Caki2 (cell line): Measurements from ENCODE around the gene RGL2. TPM values are rescaled to one million over a fixed set of nuclear protein-coding genes. Genes with fewer than 3 reads are reported as not detected.
"Not testable (repeated sequence)": the region's sequence is repeated elsewhere in the genome, so short reads cannot be mapped to it uniquely, and the experiment has no call there.

Source experiments
- DNase-seq: peaks from one replicate; pipeline ENCODE4 v3.0.0-alpha.2; 2015; ENCODE audit warnings: low read depth
- in situ Hi-C: cut with HindIII; loops from 2 replicates; pipeline ENCODE4 v1.10.0; 2016; ENCODE audit warnings: low sequenced_read_pairs, low pct_unique_long_range_greater_than_20kb, mixed read lengths
- total RNA-seq: library from RNA; depleted of rRNA; stranded (reverse); fragments of >200 nt; shearing (Covaris generic); gene quantifications from 2 replicates; pipeline ENCODE4 v1.2.3, GENCODE V29; 2014; ENCODE audit warnings: low replicate concordance

The RGL2 gene
- total RNA-seq, 1 experiment from 2014 or later: 53.7 TPM

DNA sequence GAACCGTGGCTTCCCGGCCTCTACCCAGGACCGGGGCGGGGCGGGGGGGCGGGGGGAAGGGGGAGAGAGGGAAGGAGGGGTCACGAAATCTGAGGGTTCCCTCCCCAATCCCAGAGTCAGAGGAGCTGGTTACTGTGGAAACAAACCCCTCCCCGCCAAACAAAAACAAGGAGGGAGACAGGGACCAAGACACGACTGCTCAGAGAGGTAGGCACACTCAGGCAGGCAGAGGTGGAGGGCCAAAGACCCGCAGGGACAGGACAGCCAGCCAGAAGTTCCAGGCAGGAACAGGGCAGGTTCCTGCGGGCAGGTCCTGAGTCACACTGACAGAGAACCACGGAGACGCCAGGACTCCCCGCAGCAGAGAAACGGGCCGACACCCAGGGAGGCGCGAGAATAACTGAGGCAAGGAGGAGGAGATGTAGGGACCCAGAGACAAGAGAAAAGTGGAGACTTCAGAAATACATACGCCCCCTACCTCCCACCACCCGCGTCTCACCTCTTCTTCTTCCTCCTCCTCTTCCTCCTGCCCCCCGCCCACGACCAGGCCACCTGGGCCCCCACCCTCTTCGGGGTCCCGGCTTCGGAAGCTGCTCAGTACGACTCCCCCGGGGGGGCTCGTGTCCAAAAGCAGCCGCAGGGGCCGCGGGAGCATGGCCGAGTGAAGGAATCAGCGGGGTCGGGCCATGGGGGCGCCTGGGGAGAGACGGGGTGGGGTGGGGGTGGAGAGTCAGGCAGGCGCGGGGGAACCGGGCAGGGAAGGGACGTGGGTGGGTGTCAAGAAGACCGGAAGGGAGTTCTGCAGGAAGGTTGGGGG lies 578 bp downstream of the RGL2 start:
- peak; percentile 82 for DNase-seq

DNA sequence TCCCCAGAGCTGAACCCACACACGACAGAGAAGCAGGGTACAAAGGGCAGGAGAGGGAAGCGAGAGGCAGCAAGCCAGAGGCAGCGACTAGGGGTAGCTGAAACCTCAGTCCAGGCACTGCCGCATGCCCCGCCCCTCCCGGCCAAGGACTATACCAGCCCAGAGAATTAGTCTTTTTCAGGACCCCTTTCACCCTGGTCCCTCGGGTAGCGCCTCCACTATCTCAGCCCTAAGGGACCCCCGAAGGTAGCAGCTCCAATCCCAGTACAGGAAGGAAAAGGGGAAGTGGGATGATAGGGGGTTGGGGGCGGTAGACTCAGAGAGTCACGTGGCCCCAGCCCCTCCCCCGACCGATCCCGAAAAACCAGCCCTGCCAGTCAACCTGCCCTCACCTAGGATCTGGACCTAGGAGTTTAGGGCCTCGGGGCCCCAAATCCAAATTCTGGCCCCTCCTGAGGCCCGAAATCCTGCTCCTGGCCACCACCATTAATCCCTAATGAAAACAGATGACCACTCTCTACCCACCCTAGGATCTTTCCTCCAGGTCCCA lies 1.3 kb downstream of the RGL2 start:
- in situ Hi-C loops: no loop called here
- no peak for DNase-seq

More for the DNA sequence above, 578 bp downstream of the RGL2 start:
- in situ Hi-C loops: no loop called here

DNA sequence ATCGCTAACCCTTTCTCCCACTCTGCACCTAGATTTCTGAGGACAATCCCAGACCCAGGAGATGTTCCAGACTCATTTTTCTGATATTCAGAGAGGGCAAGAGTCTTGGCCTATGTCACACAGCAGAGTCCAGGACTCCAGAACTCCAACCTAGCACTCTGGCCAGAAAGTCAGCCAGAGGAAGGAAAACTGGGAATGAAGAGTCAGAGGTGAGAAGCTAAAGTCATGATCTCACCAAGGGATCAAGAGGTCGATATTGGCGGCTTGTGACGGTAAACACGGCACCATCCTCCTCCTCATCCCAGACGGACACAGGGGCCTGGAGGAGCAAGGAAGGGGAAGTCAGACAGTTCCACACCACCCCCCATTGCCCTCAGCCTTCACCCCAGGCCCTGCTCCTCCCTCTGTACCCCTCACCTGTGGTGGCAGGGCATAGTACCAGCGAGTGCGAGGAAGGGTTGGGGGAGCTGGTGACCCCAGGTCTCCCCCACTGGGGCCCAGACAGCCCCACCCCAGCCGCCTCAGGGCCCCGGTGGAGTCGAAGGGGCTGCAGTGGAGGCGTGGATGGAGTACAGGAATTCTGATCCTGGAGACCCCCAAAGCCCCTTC lies 1.8 kb downstream of the RGL2 start:
- in situ Hi-C loops: no loop called here
- no peak for DNase-seq

DNA sequence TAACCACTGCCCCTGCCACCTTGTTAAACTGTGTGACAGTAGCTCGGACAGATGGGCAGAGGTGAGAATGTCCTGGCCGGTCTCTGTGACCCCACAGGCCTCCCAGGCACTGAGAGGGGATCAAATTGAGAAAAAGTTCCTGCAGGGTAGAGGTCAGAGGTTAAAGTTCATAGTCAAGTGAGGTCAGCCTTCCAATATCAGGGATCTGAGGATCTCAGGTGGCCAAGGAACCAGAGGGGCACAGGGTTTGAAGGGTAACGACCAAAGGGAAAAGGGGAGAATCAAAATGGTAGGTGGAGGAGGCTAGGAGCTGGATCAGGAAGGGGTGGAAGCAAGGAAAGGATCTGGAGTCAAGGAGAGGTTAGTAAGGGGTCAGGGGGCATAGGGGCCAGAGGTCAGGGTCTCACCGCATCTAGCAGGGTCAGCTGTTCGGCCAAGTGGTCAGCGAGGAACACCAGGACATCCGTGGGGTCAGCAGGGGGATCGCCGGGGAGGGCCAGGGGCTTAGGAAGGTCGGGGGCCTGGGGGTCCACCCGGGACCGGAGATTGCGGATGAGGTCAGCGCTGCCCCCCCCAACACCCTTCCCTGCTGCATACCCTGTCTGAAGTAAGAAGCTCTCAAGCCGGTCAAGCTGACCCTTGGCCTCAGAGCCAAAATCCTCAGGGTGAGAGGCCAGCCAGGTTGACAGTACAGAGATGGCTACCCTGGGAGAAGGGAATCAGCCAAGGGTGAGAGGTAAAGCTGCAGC lies 2.9 kb downstream of the RGL2 start:
- in situ Hi-C loops: no loop called here

DNA sequence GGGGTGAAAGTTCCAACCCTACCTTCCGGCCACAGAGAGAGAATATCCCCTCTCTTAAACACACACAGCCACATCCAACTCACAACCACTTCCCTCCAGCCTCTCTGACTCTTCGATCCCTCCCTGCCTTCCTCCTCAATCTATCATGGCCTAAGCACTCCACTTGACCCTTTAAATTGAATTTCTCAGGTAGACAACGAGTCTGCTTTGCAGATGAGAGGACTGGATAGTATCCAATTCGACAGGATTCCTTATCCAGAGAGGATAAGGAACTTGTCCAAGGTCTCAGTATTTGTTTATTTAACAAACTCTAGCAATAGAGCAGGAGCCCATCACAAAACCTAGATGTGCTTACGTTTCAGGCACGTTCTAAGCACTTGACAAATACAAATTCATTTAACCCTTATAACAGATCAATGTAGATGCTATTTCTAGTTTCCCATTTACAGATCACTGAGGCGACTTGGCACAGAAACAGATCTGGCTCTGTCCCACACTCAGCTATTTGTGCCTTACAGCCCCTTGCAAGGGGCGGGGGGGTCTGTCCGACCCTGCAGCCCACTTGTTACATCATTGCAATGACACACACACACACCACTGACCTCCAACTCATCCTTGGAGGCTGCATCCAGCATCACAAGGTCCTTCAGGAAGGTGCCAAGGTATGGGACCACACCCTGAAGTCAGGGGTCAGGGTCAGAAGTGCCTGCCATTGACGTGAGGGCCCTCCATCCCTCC lies 4.5 kb downstream of the RGL2 start:
- DNase-seq: no peak
- in situ Hi-C loops: no loop called here

More for the DNA sequence above, 2.9 kb downstream of the RGL2 start:
- DNase-seq: no peak

DNA sequence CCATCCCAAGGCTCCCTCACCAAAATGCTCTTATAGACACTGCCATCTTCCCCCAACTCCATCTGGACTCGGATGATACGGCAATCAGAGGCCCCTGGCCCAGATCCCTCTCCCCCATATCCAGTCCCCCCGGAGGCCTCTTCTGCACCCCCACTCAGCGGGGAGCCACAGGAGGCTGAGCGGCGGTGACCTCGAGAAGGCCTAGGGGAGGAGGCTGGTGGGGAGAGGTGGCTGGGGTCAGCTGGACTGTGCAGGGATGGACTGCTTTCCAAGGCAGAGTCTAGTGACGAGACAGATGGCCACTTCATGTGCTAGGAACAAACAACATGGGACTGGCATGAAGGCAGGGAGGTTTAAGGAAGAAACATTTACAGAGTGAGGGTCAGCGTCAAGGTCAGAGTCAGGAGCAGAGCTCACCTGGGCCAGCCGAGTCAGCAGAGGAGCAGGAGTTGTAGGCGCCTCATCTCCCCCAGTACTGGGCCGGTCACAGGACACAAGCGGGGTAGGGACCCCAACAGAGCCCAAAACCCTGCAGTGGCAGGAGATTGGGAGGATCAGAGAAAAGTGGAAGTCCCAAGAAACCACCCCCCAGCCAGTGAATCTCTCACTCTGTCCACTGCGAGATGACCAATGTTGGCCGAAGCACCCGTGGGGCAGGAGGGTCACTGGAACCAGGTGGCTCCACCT lies 5.6 kb downstream of the RGL2 start:
- in situ Hi-C loops: no loop called here

DNA sequence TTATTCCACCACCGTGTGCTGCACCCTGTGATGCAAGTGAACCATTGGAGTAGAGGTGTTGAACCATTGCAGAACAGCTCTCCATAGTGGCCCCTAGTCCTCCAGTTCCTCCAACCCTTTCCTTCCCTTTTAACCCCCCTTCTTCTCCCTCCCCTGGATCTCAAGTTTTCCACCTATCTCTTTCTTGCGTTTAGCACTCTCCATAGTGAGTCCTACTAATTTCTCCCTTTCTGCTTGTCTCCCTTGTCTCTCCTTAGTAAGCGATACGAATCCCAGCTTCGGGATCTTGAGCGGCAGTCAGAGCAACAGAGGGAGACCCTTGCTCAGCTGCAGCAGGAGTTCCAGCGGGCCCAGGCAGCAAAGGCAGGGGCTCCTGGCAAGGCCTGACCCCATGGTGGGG lies 8.3 kb downstream of the RGL2 start:
- in situ Hi-C loops: no loop called here
- DNase-seq: no peak

More for the DNA sequence above, 5.6 kb downstream of the RGL2 start:
- no peak for DNase-seq

DNA sequence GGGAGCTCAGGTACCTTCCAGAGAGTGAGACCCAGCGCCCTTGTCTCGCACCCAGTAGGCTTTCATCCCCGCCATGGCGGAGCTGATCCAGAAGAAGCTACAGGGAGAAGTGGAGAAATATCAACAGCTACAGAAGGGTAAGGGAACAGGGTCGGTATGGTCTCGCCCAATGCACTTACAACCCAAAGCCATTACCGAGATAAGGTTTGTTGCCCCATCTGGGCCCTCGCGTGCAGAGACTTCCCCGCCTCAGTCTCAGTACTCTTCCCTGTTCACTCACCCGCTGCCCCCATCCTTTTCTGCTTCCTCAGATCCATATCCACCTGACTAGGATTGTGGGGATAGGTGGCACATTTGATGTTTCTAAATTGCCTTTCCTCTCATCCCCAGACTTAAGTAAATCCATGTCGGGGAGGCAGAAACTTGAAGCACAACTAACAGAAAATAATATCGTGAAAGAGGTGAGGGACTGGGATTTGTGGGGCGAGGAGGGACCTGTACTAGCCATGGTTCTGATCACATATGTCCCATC lies 8.9 kb downstream of the RGL2 start:
- in situ Hi-C loops: no loop called here
- DNase-seq: no peak

DNA sequence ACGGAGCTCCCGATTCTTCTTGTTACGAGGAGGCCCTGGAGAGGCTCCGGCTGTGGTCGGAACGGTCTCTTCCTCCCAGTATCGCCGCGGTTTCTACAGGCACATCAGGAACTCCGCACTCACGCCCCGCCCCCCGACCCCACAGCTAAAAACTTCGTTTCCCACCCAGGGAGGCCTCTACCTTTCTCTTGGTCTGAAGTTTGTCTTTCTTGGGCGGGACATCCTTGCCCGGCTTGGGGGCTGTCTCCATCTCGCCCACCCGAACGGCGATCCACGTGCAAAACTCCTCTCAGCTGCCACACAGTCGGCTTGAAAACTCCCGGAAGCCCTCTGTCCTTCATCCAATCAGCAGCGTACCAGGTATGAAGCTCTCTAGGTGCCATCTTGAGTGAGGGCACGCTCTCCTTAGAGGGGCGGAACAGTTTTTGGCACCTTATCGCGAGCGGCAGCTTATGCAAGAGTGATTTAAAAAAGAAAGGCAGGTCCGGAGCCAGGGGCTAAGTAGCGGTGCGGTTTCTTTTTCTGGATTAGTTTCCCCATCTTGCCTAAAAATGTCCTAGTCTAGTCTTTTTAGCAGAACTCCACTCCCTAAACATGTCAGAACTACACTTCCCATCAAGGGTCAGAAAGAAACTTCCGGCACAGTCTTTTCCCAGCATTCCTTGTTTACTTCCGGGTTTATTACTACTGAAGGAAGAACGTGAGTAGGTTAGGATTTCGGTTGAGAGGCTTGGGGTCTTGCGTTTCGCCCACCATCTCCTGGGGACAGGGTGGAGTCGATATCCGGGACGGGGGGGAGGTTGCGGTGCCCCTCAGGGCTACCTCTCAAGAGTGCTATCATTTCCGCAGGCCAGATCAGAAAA lies 9.6 kb downstream of the RGL2 start, which contains the start of the genes PFDN6 and WDR46:
Gene PFDN6 (plus strand): TSS at position 681 of the 863 bp plus-strand sequence. CDS start 256 bp downstream, outside the sequence.
Gene WDR46 (minus strand): TSS at position 319 of the 863 bp plus-strand sequence. CDS start 69 bp downstream, at position 250.
- in situ Hi-C loops: no loop called here
- peak; percentile 94 for DNase-seq

DNA sequence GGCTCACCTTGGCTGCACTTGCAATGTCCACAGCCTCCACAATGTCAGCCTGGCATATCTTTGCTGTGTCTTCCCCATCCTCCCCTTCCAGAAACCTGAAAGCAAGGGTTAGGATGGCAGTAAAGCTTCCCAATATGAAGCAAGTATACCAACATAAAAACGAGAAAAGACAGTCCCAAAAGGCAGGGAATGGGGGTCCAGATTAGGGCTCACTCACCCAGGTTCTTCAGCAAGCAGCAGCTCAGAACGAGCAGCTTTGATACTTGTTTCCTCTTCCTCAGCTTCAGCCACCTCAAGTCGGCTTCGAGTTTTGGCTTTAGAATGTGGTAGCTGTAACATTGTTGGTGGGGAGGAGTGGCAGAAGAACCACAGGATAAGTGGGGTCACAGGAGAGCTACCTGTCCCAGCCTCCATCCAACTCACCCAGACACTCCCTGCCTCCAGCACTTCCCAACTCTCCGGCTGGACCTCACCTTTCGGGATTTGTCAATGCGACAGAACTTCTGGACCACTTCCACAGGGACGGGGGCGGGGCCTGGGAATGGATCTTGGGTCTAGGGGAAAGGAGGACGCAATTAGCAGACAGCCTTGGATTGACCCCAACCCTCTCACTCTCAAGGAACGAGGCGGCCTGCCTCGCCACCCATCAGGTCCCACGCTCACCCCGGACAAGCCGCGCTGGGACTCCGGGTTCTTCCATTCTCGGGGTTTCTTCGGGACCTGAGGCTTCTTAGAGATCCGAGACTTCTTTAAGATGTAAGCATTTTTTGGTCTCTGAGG lies 10.4 kb downstream of the RGL2 start:
- in situ Hi-C loops: no loop called here

DNA sequence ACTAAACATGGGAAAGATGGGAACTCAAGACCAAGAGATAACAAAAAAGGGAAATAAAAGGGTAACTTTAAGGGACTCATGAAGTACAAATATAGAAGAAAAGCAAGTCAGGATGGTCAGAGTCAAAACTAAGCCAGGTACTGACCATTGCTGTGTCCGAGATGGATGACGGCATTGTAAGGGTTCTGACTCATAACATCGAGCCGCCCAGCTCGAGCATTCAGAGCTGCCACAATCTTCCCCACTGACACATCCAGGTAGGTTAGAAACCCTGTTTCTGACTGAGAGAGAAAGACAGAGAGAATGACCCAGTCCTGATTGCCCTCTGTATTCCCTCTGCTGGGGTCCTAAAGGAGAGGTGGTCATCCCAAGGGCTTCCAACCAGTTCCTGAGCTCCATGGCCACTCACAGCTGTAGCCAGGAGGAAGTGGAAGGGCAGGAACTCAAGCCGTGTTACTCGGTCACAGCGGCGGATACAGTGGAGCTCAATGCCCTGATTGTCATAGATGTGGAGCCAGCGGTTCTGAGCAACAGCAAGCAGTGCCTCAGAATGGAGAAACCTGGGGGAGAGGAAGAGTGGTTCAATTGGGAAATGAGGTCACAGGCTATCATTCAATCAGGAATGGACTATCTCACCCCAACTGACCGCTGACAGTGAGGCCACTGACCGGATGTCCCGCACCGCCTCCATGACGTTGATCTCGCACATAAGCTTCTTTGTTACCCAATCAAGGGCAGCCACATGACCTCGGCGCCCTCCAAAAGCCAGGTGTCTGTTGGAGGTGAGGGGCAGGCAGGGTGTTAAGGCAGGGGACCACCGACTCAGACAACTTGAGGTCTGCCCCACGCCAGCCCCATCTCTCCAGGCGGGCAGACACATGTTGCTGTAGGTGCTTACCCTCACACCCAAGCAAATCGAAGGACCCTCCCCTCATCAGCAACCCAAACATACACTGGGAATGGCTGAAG lies 11.5 kb downstream of the RGL2 start:
- DNase-seq: no peak
- in situ Hi-C loops: no loop called here

More for the DNA sequence above, 10.4 kb downstream of the RGL2 start:
- DNase-seq: no peak

DNA sequence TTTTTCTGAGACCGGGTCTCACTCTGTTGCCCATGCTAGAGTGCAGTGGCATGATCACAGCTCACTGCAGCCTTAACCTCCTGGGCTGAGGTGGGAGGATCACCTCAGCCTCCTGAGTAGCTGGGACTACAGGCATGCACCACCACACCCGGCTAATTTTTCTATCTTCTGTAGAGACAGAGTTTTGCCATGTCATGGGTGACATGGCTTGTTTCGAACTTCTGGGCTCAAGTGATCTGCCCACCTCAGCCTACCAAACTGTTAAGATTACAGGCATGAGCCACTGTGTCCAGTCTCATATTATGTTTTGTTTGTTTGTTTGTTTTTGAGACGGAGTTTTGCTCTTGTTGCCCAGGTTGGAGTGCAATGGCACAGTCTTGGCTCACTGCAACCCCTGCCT lies 13.5 kb downstream of the RGL2 start:
- DNase-seq, in situ Hi-C loops: not testable (repeated sequence)

DNA sequence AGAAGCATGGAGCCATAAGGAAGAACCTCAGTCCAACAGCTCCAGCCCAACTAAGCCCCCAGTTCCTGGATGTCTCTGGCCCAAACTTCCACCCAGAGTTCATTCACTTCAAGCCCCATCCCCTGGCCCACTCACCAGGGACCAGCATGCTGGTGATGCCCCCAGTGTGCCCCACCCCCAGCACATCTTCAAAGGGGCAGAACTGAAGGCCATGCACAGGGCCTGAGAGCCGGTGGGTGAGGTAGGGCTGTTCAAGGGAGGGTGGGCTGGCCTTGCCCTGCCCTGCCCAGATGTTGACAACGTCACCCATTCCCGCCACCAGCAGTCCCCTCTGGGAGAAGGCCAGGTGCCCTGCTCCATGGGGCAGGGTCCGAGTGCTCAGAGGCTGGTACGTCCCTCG lies 18.2 kb downstream of the RGL2 start:
- no peak for DNase-seq
- in situ Hi-C loops: no loop called here

DNA sequence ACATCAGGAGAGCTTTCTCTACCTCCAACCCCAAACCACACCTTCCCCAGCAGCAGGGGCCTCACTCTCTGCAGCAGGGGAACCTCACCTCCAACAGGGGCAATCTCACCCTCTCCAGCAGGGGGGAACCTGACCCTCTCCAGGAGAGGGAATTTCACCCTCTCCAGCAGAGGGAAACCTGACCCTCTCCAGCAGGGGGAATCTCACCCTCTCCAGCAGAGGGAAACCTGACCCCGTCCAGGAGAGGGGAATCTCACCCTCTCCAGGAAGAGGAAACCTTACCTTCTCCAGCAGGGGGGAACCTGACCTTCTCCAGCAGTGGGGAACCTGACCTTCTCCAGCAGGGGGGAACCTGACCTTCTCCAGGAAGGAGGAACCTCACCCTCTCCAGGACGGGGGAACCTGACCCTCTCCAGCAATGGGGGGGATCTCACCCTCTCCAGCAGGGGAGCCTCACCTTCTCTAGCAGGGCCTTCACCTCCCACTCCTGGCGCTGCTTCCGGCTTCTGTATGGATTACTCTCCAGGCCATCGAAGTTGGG lies 18.7 kb downstream of the RGL2 start:
- peak; percentile 59 for DNase-seq
- in situ Hi-C loops: no loop called here
